ENCODE results near the gene ARHGDIG.

- TF ChIP-seq CTCF (conservative IDR thresholded peaks at IDR 0.05; ENCODE audit: low read length) = no peak
- no peak for TF ChIP-seq EZH2phosphoT487 (IDR thresholded peaks at IDR 0.05; ENCODE audit: borderline replicate concordance, low read depth, low read length)
Observed at GRCh38 chr16:314351-314750, 34.0 kb downstream of the ARHGDIG start.
